ENCODE data around the gene LDLR. TPM values are rescaled to one million over a fixed set of nuclear protein-coding genes. Genes with fewer than 3 reads are reported as not detected.

The LDLR gene
- total RNA-seq, 1 donor from 2014 or later: 158 TPM

GRCh38 chr19:11063434-11063833, 25.8 kb upstream of the LDLR start:
- Mint-ChIP-seq H3K36me3 (ENCODE audit: low read depth, unreplicated experiment) (peaks cover 42% of the 10 kb centered on the region), H3K4me3 (ENCODE audit: unreplicated experiment) (no peak overlapping the region), H3K27ac (ENCODE audit: unreplicated experiment) (no peak overlapping the region), H3K9me3 (ENCODE audit: unreplicated experiment) (no peaks in the 10 kb centered on the region), H3K27me3 (ENCODE audit: unreplicated experiment) (peaks cover 6% of the 10 kb centered on the region), H3K4me1 (ENCODE audit: unreplicated experiment) (no peaks in the 10 kb centered on the region)
- TF ChIP-seq CTCF (IDR thresholded peaks at IDR 0.05; ENCODE audit: unreplicated experiment): no peak
- no peak for DNase-seq (ENCODE audit: low spot score)

- Mint-ChIP-seq H3K27me3 (ENCODE audit: unreplicated experiment) (peaks cover 8% of the 10 kb centered on the region), H3K4me3 (ENCODE audit: unreplicated experiment) (no peak overlapping the region), H3K27ac (ENCODE audit: unreplicated experiment) (peak overlapping the region; percentile 48), H3K36me3 (ENCODE audit: low read depth, unreplicated experiment) (peaks cover 34% of the 10 kb centered on the region), H3K9me3 (ENCODE audit: unreplicated experiment) (no peaks in the 10 kb centered on the region), H3K4me1 (ENCODE audit: unreplicated experiment) (no peaks in the 10 kb centered on the region)
- no peak for TF ChIP-seq CTCF (IDR thresholded peaks at IDR 0.05; ENCODE audit: unreplicated experiment)
- DNase-seq (ENCODE audit: low spot score): no peak
These were observed 24.4 kb upstream of the LDLR start for GRCh38 chr19:11064831-11065303.

- H3K27me3 Mint-ChIP-seq (ENCODE audit: unreplicated experiment): peaks cover 6% of the 10 kb centered on the region
- no peaks in the 10 kb centered on the region for H3K9me3 Mint-ChIP-seq (ENCODE audit: unreplicated experiment)
- H3K27ac Mint-ChIP-seq (ENCODE audit: unreplicated experiment): no peak overlapping the region
- no peak for TF ChIP-seq CTCF (IDR thresholded peaks at IDR 0.05; ENCODE audit: unreplicated experiment)
- H3K4me1 Mint-ChIP-seq (ENCODE audit: unreplicated experiment): no peaks in the 10 kb centered on the region
- H3K36me3 Mint-ChIP-seq (ENCODE audit: low read depth, unreplicated experiment): peaks cover 26% of the 10 kb centered on the region
- DNase-seq (ENCODE audit: low spot score): no peak
- H3K4me3 Mint-ChIP-seq (ENCODE audit: unreplicated experiment): peak overlapping the region; percentile 51
These were observed 22.9 kb upstream of the LDLR start for GRCh38 chr19:11066326-11066725.

- no peak for DNase-seq (ENCODE audit: low spot score)
- TF ChIP-seq CTCF (IDR thresholded peaks at IDR 0.05; ENCODE audit: unreplicated experiment): no peak
- H3K9me3 Mint-ChIP-seq (ENCODE audit: unreplicated experiment): no peaks in the 10 kb centered on the region
- H3K27me3 Mint-ChIP-seq (ENCODE audit: unreplicated experiment): peaks cover 6% of the 10 kb centered on the region
- no peaks in the 10 kb centered on the region for H3K4me1 Mint-ChIP-seq (ENCODE audit: unreplicated experiment)
- no peak overlapping the region for H3K4me3 Mint-ChIP-seq (ENCODE audit: unreplicated experiment)
- no peak overlapping the region for H3K27ac Mint-ChIP-seq (ENCODE audit: unreplicated experiment)
- peaks cover 20% of the 10 kb centered on the region for H3K36me3 Mint-ChIP-seq (ENCODE audit: low read depth, unreplicated experiment)
These were observed 21.7 kb upstream of the LDLR start for GRCh38 chr19:11067356-11068113.

GRCh38 chr19:11069561-11069960, 19.7 kb upstream of the LDLR start:
- H3K9me3 Mint-ChIP-seq (ENCODE audit: unreplicated experiment): no peaks in the 10 kb centered on the region
- no peak overlapping the region for H3K27ac Mint-ChIP-seq (ENCODE audit: unreplicated experiment)
- peaks cover 11% of the 10 kb centered on the region for H3K27me3 Mint-ChIP-seq (ENCODE audit: unreplicated experiment)
- DNase-seq (ENCODE audit: low spot score): no peak
- no peak for TF ChIP-seq CTCF (IDR thresholded peaks at IDR 0.05; ENCODE audit: unreplicated experiment)
- peaks cover 11% of the 10 kb centered on the region for H3K4me1 Mint-ChIP-seq (ENCODE audit: unreplicated experiment)
- peaks cover 22% of the 10 kb centered on the region for H3K36me3 Mint-ChIP-seq (ENCODE audit: low read depth, unreplicated experiment)
- H3K4me3 Mint-ChIP-seq (ENCODE audit: unreplicated experiment): no peak overlapping the region
